ENCODE measurements around the gene OBSL1. TPM values are rescaled to one million over a fixed set of nuclear protein-coding genes. Genes with fewer than 3 reads are reported as not detected.

The OBSL1 gene
- polyA plus RNA-seq, 3 donors, result 110 to 125 (median 124) TPM

Other genes starting within 250 kb of the OBSL1 start
- not detected for gene RESP18, start 238.8 kb downstream of the OBSL1 start, polyA plus RNA-seq (ENCODE audit: insufficient read length in 3 of 3)
- gene DNPEP, start 183.6 kb downstream of the OBSL1 start, polyA plus RNA-seq (ENCODE audit: insufficient read length in 3 of 3), result 10 to 100 TPM; 48.3 to 54.7 (median 51.2) TPM
- 10 to 100 TPM in 1 of 3 donors, 1 to 10 TPM in 2; 5.5 to 10.1 (median 7.4) TPM for gene DES, start 153.2 kb downstream of the OBSL1 start, polyA plus RNA-seq (ENCODE audit: insufficient read length in 3 of 3)
- gene SPEG, start 136.7 kb downstream of the OBSL1 start, polyA plus RNA-seq (ENCODE audit: insufficient read length in 3 of 3), result 10 to 100 TPM in 1 of 3 donors, 1 to 10 TPM in 2; 9.2 to 11.2 (median 9.4) TPM
- gene GMPPA, start 72.6 kb downstream of the OBSL1 start, polyA plus RNA-seq (ENCODE audit: insufficient read length in 3 of 3), result 10 to 100 TPM; 32.0 to 37.8 (median 32.6) TPM
- gene ASIC4, start 57.1 kb downstream of the OBSL1 start, polyA plus RNA-seq (ENCODE audit: insufficient read length in 3 of 3), result under 1 TPM; 0.07 to 0.14 (median 0.11) TPM
- gene CHPF, start 27.7 kb downstream of the OBSL1 start, polyA plus RNA-seq (ENCODE audit: insufficient read length in 3 of 3), result 10 to 100 TPM; 21.0 to 25.3 (median 23.6) TPM
- 1 to 10 TPM; 2.5 to 2.6 (median 2.5) TPM for gene TMEM198, start 27.5 kb downstream of the OBSL1 start, polyA plus RNA-seq (ENCODE audit: insufficient read length in 3 of 3)
- gene INHA, start 771 bp upstream of the OBSL1 start, polyA plus RNA-seq (ENCODE audit: insufficient read length in 3 of 3), result under 1 TPM; 0.46 to 0.90 (median 0.72) TPM
- 10 to 100 TPM; 18.9 to 20.7 (median 19.4) TPM for gene STK11IP, start 26.3 kb upstream of the OBSL1 start, polyA plus RNA-seq (ENCODE audit: insufficient read length in 3 of 3)
- gene SLC4A3, start 56.1 kb upstream of the OBSL1 start, polyA plus RNA-seq (ENCODE audit: insufficient read length in 3 of 3), result 1 to 10 TPM; 5.4 to 7.1 (median 6.1) TPM